A673 (cell line): ENCODE results near the gene SAMD10. TPM values are rescaled to one million over a fixed set of nuclear protein-coding genes. Genes with fewer than 3 reads are reported as not detected.

Experiments used
- Bru-seq: library from RNA; stranded (reverse); fragments of 400-500 nt; gene quantifications from one replicate; lab custom pipeline; 2021; lab: Mats Ljungman, UMichigan
- BruChase-seq, 2 experiments: library from RNA; stranded (reverse); fragments of 400-500 nt; gene quantifications; one replicate each; lab custom pipeline; 2021; lab: Mats Ljungman, UMichigan
- BruUV-seq: library from RNA; stranded (reverse); fragments of 400-500 nt; replicated peaks from 2 replicates; lab custom pipeline; 2021; lab: Mats Ljungman, UMichigan
- CTCF ChIA-PET: fragments of 300-600 bp; sonication (Branson Sonifier 250); formaldehyde crosslinking; loops from one replicate; lab custom pipeline; 2022; ENCODE audit warnings: antibody characterized with exemption; lab: Charles Lee
- POLR2A ChIA-PET: fragments of 300-600 bp; sonication (Branson Sonifier 250); formaldehyde crosslinking; loops from one replicate; lab custom pipeline; 2022; ENCODE audit warnings: antibody characterized with exemption; ENCODE audit not compliant: low non-redundant PET; lab: Charles Lee
- DNase-seq: peaks from one replicate; pipeline ENCODE4 v3.0.0-alpha.2; 2015; ENCODE audit warnings: low spot score
- H3K27ac ChIP-seq: fragments of 200-600 bp; sonication (generic); 2 replicates; pipeline ENCODE4 v1.5.1; 2016; ENCODE audit warnings: mixed run types, low read depth, mild to moderate bottlenecking, mixed read lengths, antibody characterized with exemption, low read length; ENCODE audit not compliant: poor library complexity, severe bottlenecking
- H3K27me3 ChIP-seq: fragments of 200-600 bp; sonication (generic); replicated peaks from 2 replicates; pipeline ENCODE4 v1.6.1; 2017; ENCODE audit warnings: mixed run types, low read depth, mild to moderate bottlenecking, mixed read lengths, antibody characterized with exemption, low read length; ENCODE audit not compliant: insufficient read depth, poor library complexity
- H3K36me3 ChIP-seq: fragments of 200-600 bp; sonication (generic); 2 replicates; pipeline ENCODE4 v1.6.1; 2016; ENCODE audit warnings: mixed run types, mild to moderate bottlenecking, mixed read lengths, antibody characterized with exemption, low read length; ENCODE audit not compliant: insufficient read depth, poor library complexity, severe bottlenecking
- H3K4me1 ChIP-seq: fragments of 200-600 bp; sonication (generic); 2 replicates; pipeline ENCODE4 v1.6.1; 2017; ENCODE audit warnings: mixed run types, mild to moderate bottlenecking, mixed read lengths, antibody characterized with exemption, low read length; ENCODE audit not compliant: insufficient read depth, poor library complexity, severe bottlenecking
- H3K4me3 ChIP-seq: fragments of 200-600 bp; sonication (generic); 2 replicates; pipeline ENCODE4 v1.5.1; 2016; ENCODE audit warnings: low read depth, mixed run types, mild to moderate bottlenecking, mixed read lengths, low read length; ENCODE audit not compliant: poor library complexity, severe bottlenecking
- H3K9me3 ChIP-seq: fragments of 200-600 bp; sonication (generic); 2 replicates; pipeline ENCODE4 v1.6.1; 2016; ENCODE audit warnings: mixed run types, low read depth, mild to moderate bottlenecking, mixed read lengths, antibody characterized with exemption, low read length; ENCODE audit not compliant: poor library complexity, severe bottlenecking
- CTCF ChIP-seq: fragments of 300-800, 200-600 bp; sonication (generic); conservative IDR thresholded peaks from 2 replicates; pipeline ENCODE4 v1.5.1; 2017; ENCODE audit warnings: low read depth, mild to moderate bottlenecking, antibody characterized with exemption, low read length, moderate library complexity, mixed read lengths
- EZH2 ChIP-seq: fragments of 200-600 bp; sonication (generic); IDR thresholded peaks from 2 replicates; pipeline ENCODE4 v1.6.1; 2017; ENCODE audit warnings: borderline replicate concordance, low read depth, mild to moderate bottlenecking, mixed read lengths, antibody characterized with exemption, low read length; ENCODE audit not compliant: poor library complexity, severe bottlenecking
- intact Hi-C: fragments of 100-400 bp; cut with micrococcal nuclease; formaldehyde crosslinking; loops from one replicate; pipeline ENCODE4 v1.10.0; 2022; ENCODE audit not compliant: unreplicated experiment
- long read RNA-seq: library from polyadenylated mRNA; stranded (forward); transcript quantifications from one replicate; pipeline ENCODE4 v2.0.0, GENCODE V29; 2022
- total RNA-seq: library from RNA; stranded (reverse); gene quantifications from 2 replicates; pipeline ENCODE4 v1.2.3, GENCODE V29; 2021

The SAMD10 gene
- 6.3 and 7.2 TPM in 2 replicates for total RNA-seq
- Bru-seq, nascent RNA, result percentile 37 among the genes with signal in this experiment
- BruChase-seq, experiment 1, labeled RNA remaining after a 2-hour chase, result percentile 43 among the genes with signal in this experiment
- BruChase-seq, experiment 2, labeled RNA remaining after a 6-hour chase, result percentile 49 among the genes with signal in this experiment
- long read RNA-seq, partial matches to known transcripts, result 2 of 9 reads
- long read RNA-seq, other reads (novel, unspliced or antisense), result 3 of 9 reads

- H3K36me3 ChIP-seq, result peaks cover 12% of the 10 kb centered on the region
- DNase-seq, result peak; percentile 87
- ChIA-PET POLR2A (no interaction called here), CTCF (interaction anchor here (0.5 to 1.0 kb wide), 5 partner anchors 78 to 352 kb away, joined by 3 to 9 read pairs (median 3); no protein-coding TSS in a partner anchor)
- no peaks in the 10 kb centered on the region for H3K27me3 ChIP-seq
- H3K9me3 ChIP-seq, result no peaks in the 10 kb centered on the region
- no TSS peak for BruUV-seq
- peak within 1 kb of the TSS; percentile 94 for H3K27ac ChIP-seq
- H3K4me1 ChIP-seq, result peaks cover 23% of the 10 kb centered on the region
- TF ChIP-seq CTCF, result no peak
- TF ChIP-seq EZH2, result no peak
- intact Hi-C loops, result loop anchor here (5.0 to 10.0 kb wide), 2 partner anchors 205 to 442 kb away; partner anchors contain the start of gene PTK6
- H3K4me3 ChIP-seq, result peak within 1 kb of the TSS; percentile 100
Measured at GRCh38 chr20:63979557-63980316, at the start of gene SAMD10. Gene SAMD10 (minus strand): TSS chr20:63979642. CDS start chr20:63979467, 175 bp downstream.

GRCh38 chr20:64027981-64028685 lies 48.7 kb upstream of the SAMD10 start:
- CTCF ChIA-PET, result no interaction called here
- DNase-seq, result no peak
- Histone ChIP-seq H3K27ac (no peak overlapping the region), H3K36me3 (peaks cover 38% of the 10 kb centered on the region), H3K27me3 (no peaks in the 10 kb centered on the region), H3K4me3 (no peak overlapping the region), H3K9me3 (no peaks in the 10 kb centered on the region), H3K4me1 (no peaks in the 10 kb centered on the region)
- intact Hi-C loops, result no loop called here
- BruUV-seq, result no TSS peak
- TF ChIP-seq CTCF, result no peak
- TF ChIP-seq EZH2, result no peak
- POLR2A ChIA-PET, result no interaction called here

- no TSS peak for BruUV-seq
- no peak for DNase-seq
- Histone ChIP-seq H3K27me3 (no peaks in the 10 kb centered on the region), H3K4me1 (no peaks in the 10 kb centered on the region), H3K36me3 (peaks cover 44% of the 10 kb centered on the region), H3K4me3 (no peak overlapping the region), H3K9me3 (no peaks in the 10 kb centered on the region), H3K27ac (no peak overlapping the region)
- TF ChIP-seq EZH2 (no peak), CTCF (no peak)
- ChIA-PET CTCF (no interaction called here), POLR2A (no interaction called here)
- intact Hi-C loops, result no loop called here
Measured at GRCh38 chr20:64025826-64026412, 46.5 kb upstream of the SAMD10 start.
